NCI-H2029 (cell line): Measurements from ENCODE around the gene ZEB1.
"Not testable (repeated sequence)": the region's sequence is repeated elsewhere in the genome, so short reads cannot be mapped to it uniquely, and the experiment has no call there.

Source experiments
- DNase-seq: peaks from one replicate; lab custom pipeline; 2025; lab: John Stamatoyannopoulos, UW

Gene ZEB1

GRCh38 chr10:31508234-31508633 lies 189.2 kb downstream of the ZEB1 start:
- DNase-seq = no peak

GRCh38 chr10:31508882-31509281 lies 189.9 kb downstream of the ZEB1 start:
- DNase-seq = no peak

- no peak for DNase-seq
These were observed 191.0 kb downstream of the ZEB1 start for GRCh38 chr10:31509989-31510388.

- no peak for DNase-seq
These were observed 196.1 kb downstream of the ZEB1 start for GRCh38 chr10:31515116-31515515.

- no peak for DNase-seq
These were observed 196.9 kb downstream of the ZEB1 start for GRCh38 chr10:31515819-31516402.

GRCh38 chr10:31520986-31521831 lies 202.2 kb downstream of the ZEB1 start:
- DNase-seq = no peak

GRCh38 chr10:31522820-31523219 lies 203.8 kb downstream of the ZEB1 start:
- no peak for DNase-seq

GRCh38 chr10:31524460-31524859 lies 205.4 kb downstream of the ZEB1 start:
- DNase-seq = no peak

GRCh38 chr10:31526178-31526577 lies 207.2 kb downstream of the ZEB1 start:
- no peak for DNase-seq

- no peak for DNase-seq
These were observed 207.7 kb downstream of the ZEB1 start for GRCh38 chr10:31526681-31527080.

GRCh38 chr10:31528831-31529230 lies 209.8 kb downstream of the ZEB1 start:
- no peak for DNase-seq

GRCh38 chr10:31536302-31536701 lies 217.3 kb downstream of the ZEB1 start:
- no peak for DNase-seq

GRCh38 chr10:31549896-31550295 lies 230.9 kb downstream of the ZEB1 start:
- DNase-seq = no peak

GRCh38 chr10:31554556-31554955 lies 235.5 kb downstream of the ZEB1 start:
- no peak for DNase-seq

GRCh38 chr10:31557854-31558253 lies 238.8 kb downstream of the ZEB1 start:
- no peak for DNase-seq

- DNase-seq = not testable (repeated sequence)
These were observed 249.3 kb downstream of the ZEB1 start for GRCh38 chr10:31568252-31568861.

- DNase-seq = no peak
These were observed 255.6 kb downstream of the ZEB1 start for GRCh38 chr10:31574577-31574976.

GRCh38 chr10:31578181-31578852 lies 259.3 kb downstream of the ZEB1 start:
- no peak for DNase-seq

GRCh38 chr10:31578951-31579350 lies 259.9 kb downstream of the ZEB1 start:
- no peak for DNase-seq
